ENCODE data around the gene ARL2BP. TPM values are rescaled to one million over a fixed set of nuclear protein-coding genes. Genes with fewer than 3 reads are reported as not detected.

Gene ARL2BP
- total RNA-seq, 1 donor from 2014 or later: 35.9 TPM

DNA sequence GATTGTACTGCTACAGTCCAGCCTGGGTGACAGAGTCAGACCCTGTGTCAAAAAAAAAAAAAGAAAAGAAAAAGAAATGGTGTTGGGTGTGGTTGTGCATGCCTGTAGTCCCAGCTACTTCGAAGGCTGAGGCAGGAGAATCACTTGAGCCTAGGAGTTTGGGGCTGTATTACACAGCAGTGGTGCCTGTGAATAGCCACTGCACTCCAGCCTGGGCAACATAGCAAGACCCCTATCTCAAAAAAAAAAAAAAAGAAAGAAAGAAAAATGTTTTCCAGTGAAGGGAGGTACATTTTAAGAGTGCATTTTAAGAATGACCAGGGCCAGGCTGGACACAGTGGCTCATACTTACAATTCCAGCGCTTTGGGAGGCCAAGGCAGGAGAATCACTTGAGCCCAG is 6.3 kb downstream of the ARL2BP start:
- H3K36me3 Mint-ChIP-seq: peaks cover 30% of the 10 kb centered on the region
- TF ChIP-seq, protein P1, sequence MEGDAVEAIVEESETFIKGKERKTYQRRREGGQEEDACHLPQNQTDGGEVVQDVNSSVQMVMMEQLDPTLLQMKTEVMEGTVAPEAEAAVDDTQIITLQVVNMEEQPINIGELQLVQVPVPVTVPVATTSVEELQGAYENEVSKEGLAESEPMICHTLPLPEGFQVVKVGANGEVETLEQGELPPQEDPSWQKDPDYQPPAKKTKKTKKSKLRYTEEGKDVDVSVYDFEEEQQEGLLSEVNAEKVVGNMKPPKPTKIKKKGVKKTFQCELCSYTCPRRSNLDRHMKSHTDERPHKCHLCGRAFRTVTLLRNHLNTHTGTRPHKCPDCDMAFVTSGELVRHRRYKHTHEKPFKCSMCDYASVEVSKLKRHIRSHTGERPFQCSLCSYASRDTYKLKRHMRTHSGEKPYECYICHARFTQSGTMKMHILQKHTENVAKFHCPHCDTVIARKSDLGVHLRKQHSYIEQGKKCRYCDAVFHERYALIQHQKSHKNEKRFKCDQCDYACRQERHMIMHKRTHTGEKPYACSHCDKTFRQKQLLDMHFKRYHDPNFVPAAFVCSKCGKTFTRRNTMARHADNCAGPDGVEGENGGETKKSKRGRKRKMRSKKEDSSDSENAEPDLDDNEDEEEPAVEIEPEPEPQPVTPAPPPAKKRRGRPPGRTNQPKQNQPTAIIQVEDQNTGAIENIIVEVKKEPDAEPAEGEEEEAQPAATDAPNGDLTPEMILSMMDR (IDR thresholded peaks at IDR 0.05; ENCODE audit: unreplicated experiment): no peak
- no peaks in the 10 kb centered on the region for H3K9me3 Mint-ChIP-seq

DNA sequence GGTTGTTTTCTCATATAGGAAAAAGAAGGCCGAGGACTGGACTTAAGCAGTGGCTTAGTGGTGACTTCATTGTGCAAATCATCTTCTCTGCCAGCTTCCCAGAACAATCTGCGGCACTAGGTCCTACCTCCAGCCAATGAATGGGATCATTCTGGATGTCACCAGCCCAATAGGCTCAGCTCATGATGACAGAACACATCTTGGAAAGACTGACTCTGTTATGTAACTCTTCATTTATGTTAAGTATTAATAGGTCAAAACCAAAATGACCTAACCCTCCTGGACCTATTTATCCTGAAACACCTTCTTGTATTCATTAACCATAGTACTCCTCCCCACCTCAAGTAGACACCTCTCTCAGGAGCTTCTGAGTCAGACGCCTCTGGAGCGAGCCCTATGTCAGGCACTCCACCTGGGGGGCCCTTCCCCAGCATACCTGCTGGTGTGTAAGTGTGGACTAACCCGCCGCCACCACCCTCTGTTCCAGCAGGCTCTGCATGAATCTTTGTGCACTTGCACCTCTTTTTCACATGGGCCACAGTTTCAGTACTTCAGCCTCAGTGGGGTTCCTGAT is 7.2 kb downstream of the ARL2BP start:
- H3K4me1 Mint-ChIP-seq: no peaks in the 10 kb centered on the region
- no peaks in the 10 kb centered on the region for H3K27me3 Mint-ChIP-seq (ENCODE audit: low read depth)
- no peak for DNase-seq (ENCODE audit: low spot score in 2 of 2, unreplicated experiment in 2 of 2)
- H3K36me3 Mint-ChIP-seq: peaks cover 31% of the 10 kb centered on the region
- H3K27ac Mint-ChIP-seq: no peak overlapping the region
- TF ChIP-seq, protein P1 (IDR thresholded peaks at IDR 0.05; ENCODE audit: unreplicated experiment): no peak
- no peaks in the 10 kb centered on the region for H3K9me3 Mint-ChIP-seq
- H3K4me3 Mint-ChIP-seq: no peak overlapping the region

More for the DNA sequence above, 6.3 kb downstream of the ARL2BP start:
- Mint-ChIP-seq H3K27me3 (ENCODE audit: low read depth) (no peaks in the 10 kb centered on the region), H3K4me1 (peaks cover under 1% of the 10 kb centered on the region), H3K27ac (no peak overlapping the region), H3K4me3 (no peak overlapping the region)
- DNase-seq (ENCODE audit: low spot score in 2 of 2, unreplicated experiment in 2 of 2): no peak

DNA sequence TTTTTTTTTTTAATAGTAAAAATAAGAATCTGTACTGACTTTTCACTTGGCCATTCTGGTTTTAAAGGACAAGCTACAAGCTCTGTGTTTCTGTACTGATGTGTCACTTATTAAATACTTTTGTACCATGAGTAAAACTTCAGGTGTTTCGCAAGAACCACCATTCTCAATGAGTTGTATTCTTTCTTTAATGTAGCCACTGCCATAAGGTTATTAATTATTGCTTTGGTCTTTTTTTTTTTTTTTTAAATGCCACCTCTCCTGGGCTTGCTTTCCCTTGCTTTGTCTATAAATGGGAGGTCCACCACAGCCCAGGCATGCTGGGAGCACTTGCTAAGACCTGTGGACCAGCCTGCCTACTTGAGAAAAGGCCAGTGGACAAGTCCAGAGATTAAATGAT is 8.4 kb downstream of the ARL2BP start:
- TF ChIP-seq, protein P1 (IDR thresholded peaks at IDR 0.05; ENCODE audit: unreplicated experiment): no peak
- no peaks in the 10 kb centered on the region for H3K4me1 Mint-ChIP-seq
- no peaks in the 10 kb centered on the region for H3K9me3 Mint-ChIP-seq
- H3K27ac Mint-ChIP-seq: no peak overlapping the region
- peaks cover 29% of the 10 kb centered on the region for H3K36me3 Mint-ChIP-seq
- DNase-seq (ENCODE audit: low spot score in 2 of 2, unreplicated experiment in 2 of 2): no peak
- no peak overlapping the region for H3K4me3 Mint-ChIP-seq
- H3K27me3 Mint-ChIP-seq (ENCODE audit: low read depth): no peaks in the 10 kb centered on the region

DNA sequence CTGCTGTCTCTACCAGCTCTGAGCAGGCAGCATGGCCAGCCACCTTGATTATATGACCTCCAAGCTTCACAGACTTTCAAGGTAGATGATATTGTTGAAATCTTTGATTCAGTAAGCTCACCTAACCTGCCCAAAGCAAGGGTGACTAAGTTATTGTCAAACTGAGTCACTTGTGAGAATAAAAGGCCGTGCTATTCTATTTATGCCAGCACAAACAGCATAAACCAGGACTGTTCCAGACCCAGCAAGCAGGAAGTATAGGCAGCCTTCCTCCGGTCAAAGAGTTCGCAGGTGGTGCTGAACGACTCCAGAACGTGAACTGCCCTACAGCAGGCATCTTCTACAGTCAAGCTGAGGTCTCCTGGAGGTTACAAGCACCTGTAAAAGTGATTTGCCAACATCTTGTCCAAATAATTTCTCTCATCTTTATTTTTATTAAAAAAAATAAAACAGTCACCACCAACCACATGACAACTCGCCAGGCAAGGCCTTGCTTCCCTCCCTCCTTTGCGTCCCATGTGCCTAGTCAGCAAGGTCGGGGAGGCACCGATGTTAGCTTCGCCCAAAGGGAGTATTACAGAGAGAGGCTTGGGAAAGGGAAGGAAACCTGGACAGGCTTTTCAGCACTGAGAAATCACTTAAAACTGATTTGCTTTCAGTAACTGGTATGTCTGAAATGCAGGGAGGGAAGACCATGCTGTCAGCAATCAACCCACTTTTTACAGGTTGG is 10.8 kb downstream of the ARL2BP start:
- Mint-ChIP-seq H3K27me3 (ENCODE audit: low read depth) (no peaks in the 10 kb centered on the region), H3K36me3 (peaks cover 25% of the 10 kb centered on the region), H3K4me3 (no peak overlapping the region), H3K4me1 (peaks cover 5% of the 10 kb centered on the region), H3K27ac (no peak overlapping the region), H3K9me3 (no peaks in the 10 kb centered on the region)
- DNase-seq (ENCODE audit: low spot score in 2 of 2, unreplicated experiment in 2 of 2): no peak
- TF ChIP-seq, protein P1 (IDR thresholded peaks at IDR 0.05; ENCODE audit: unreplicated experiment): no peak

DNA sequence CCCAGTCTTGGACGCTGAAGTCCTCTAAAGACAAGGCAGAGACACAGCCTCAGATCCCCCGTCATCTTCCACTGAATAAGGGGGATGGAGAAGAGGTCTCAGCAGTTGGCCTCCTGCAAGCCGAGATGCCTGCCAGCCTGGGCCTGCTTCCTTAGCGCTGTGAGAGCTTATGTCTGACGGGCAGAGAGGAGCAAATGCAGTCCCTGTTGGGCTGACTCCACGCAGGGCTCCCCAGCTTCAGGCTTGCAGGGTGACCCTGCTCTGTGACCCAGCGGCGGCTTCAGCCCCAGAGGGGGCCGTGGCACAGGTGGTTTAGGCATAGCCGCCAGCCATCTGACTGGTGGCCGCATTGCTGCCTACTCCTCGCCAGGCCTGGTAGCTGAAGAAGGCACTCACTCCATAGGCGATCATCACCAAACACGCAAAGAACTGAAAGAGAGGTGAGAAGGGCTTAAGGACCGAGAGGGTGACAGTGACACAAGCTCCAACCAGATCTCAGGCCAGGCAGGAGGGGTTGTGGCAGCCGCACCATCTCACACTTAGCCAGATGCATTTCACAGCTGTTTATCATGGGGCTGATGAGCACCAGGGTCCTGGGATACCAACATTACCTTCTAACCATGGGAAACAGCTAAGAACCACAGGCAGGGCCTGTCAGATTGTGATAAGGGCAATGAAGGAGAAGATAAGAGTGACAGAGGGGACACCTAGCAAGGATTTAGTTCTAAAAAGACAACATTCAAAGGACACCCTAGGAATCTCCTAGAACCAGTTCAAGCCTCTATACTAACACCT is 11.7 kb downstream of the ARL2BP start:
- TF ChIP-seq, protein P1 (IDR thresholded peaks at IDR 0.05; ENCODE audit: unreplicated experiment): no peak
- H3K36me3 Mint-ChIP-seq: peaks cover 22% of the 10 kb centered on the region
- DNase-seq (ENCODE audit: low spot score in 2 of 2, unreplicated experiment in 2 of 2): peak in 1 of 2 experiments; percentile 16
- peak overlapping the region; percentile 7 for H3K27ac Mint-ChIP-seq
- H3K27me3 Mint-ChIP-seq (ENCODE audit: low read depth): no peaks in the 10 kb centered on the region
- H3K4me3 Mint-ChIP-seq: no peak overlapping the region
- no peaks in the 10 kb centered on the region for H3K9me3 Mint-ChIP-seq
- peaks cover 5% of the 10 kb centered on the region for H3K4me1 Mint-ChIP-seq
